Left colon (tissue), 2 donors: ENCODE measurements around the gene PEX5. TPM values are rescaled to one million over a fixed set of nuclear protein-coding genes. Genes with fewer than 3 reads are reported as not detected.

ENCODE experiments used
- total RNA-seq, 2 donors: library from RNA; stranded (reverse); fragmentation: NEBNext Ultra II Directional; extraction: Animal tissue kit (Norgen Biotek cat#: 25700); gene quantifications; one replicate each; pipeline ENCODE4 v1.2.1, GENCODE V29; 2021
- donor health status: DM: no; HTN: no; CAD: no.
- donor health status: DM: yes; HTN: yes; CAD: no.

Gene PEX5
- total RNA-seq, 2 donors from 2014 or later: 36.9 to 39.2 TPM

Other genes with a start within 250 kb of the PEX5 start
- not detected for gene RNU7-1, start 245.9 kb upstream of the PEX5 start, total RNA-seq
- gene C12orf57, start 245.7 kb upstream of the PEX5 start, total RNA-seq: 100 to 1,000 TPM; 151 to 168 TPM
- 10 to 100 TPM; 40.0 to 43.9 TPM for gene PTPN6, start 238.3 kb upstream of the PEX5 start, total RNA-seq
- gene PHB2, start 219.0 kb upstream of the PEX5 start, total RNA-seq: 100 to 1,000 TPM; 202 to 249 TPM
- gene EMG1, start 218.8 kb upstream of the PEX5 start, total RNA-seq: 10 to 100 TPM; 31.6 to 34.1 TPM
- 10 to 100 TPM; 87.1 to 87.9 TPM for gene LPCAT3, start 171.2 kb upstream of the PEX5 start, total RNA-seq
- gene C1S, start 129.0 kb upstream of the PEX5 start, total RNA-seq: 100 to 1,000 TPM in 1 of 2 donors, 10 to 100 TPM in 1; 54.9 to 109 TPM
- gene C1R, start 97.2 kb upstream of the PEX5 start, total RNA-seq: 100 to 1,000 TPM in 1 of 2 donors, 10 to 100 TPM in 1; 63.1 to 129 TPM
- gene C1RL, start 80.5 kb upstream of the PEX5 start, total RNA-seq: 10 to 100 TPM; 48.6 to 52.7 TPM
- 1 to 10 TPM; 2.0 to 2.8 TPM for gene RBP5, start 60.8 kb upstream of the PEX5 start, total RNA-seq
- gene CLSTN3, start 59.3 kb upstream of the PEX5 start, total RNA-seq: 10 to 100 TPM in 1 of 2 donors, 1 to 10 TPM in 1; 8.3 to 13.1 TPM
- not detected for gene ACSM4, start 114.4 kb downstream of the PEX5 start, total RNA-seq